ENCODE results near the gene TTC7B.

The TTC7B gene

DNA sequence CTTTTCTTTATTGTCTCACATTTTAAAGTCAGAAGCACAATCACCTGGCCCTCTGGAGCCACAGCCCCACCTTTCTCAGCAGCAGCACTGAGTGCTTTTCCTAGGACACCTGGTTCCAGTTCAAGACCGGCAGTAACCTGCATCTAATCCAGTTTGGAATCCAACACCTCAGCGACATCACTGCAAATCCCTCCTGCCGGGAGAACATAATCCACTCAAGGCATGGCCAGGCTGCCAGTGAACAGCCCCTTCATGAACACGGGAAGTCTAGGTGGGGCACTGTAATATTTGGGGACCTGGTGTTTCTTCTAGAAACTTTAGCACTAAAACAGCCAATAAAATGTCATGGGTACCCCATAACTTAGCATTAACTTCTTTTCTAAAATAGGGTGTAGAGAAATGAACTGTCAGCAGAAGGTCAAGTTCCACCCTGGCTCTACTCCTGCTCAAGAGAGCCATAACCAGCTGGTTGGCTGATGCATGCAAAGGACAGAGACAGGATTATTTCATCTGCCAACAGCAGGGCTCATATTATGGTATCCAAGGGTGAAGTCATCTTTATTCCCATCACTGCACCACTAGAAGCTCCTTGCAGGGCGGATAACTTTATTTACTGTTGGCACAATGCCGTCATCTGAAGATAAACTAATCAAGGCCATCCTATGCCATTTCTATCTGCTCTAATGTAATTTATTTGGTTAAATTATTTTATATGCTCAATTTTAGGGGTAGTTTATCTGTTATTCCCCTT lies 76.7 kb downstream of the TTC7B start:
- DNase-seq: no peak

DNA sequence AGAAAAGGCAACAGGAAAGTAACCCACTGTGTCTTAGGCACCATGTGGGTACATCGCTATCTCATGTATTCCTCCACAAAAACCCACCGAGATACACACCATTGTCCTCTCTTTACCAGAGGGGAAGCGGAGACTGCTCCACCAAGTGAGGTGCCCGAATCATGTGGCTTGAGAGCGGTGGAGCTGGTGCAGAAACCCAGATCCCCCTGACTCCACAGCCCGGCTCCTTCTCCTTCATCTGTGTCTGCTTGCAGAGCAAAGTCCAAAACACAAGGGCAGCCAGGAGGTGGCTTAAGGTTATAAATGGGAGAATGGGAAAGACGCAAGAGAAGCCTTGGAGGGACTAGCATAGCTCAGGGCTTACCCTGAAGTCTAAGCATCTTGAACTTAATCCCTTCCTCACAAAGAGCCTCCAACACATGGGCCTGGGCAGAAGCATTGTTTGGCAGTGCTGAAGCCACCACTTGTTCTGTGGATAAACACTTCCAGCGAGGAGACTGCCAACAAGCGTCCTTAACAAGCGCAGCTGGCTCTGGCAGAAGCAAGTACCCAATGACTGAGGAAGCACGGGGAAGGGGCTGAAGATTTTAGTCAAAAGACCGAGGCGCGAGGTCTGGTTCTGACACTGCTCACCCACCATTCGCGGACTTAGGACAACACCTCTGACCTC lies 83.0 kb downstream of the TTC7B start:
- no peak for DNase-seq

DNA sequence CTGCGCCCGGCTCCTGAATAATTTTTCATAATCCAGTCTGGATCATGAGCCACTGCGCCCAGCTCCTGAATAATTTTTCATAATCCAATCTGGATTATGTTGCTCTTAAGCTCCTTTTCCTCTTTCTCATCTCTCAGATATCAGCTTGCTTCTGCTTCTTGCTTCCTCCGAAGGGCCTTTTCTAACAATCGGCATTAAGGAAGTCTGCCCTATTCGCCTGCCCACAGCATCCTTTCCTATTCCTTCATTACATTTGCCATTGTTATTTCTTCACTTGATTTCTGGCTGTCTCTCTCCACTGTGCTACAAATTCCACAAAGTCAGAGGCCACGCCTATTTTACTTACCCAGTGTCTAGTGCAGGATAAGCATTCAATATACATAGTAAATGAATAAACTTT lies 83.5 kb downstream of the TTC7B start:
- DNase-seq: no peak

DNA sequence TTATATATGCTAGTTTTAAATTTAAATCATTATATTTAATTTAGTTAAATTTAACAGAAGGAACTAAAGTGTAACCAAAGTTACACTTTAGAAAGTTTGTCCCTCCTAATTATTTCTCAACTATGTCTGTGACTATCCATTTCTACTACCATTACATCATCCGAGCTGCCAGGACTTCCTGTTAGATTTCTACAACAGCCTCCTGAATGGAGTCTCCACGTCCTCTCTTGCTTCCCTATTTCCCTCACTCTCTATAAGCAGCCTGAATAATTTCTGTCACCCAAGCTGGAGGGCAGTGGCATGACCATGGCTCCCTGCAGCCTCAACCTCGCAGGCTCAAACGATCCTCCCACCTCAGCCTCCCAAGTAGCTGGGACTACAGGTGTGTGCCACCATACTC lies 84.1 kb downstream of the TTC7B start:
- no peak for DNase-seq

DNA sequence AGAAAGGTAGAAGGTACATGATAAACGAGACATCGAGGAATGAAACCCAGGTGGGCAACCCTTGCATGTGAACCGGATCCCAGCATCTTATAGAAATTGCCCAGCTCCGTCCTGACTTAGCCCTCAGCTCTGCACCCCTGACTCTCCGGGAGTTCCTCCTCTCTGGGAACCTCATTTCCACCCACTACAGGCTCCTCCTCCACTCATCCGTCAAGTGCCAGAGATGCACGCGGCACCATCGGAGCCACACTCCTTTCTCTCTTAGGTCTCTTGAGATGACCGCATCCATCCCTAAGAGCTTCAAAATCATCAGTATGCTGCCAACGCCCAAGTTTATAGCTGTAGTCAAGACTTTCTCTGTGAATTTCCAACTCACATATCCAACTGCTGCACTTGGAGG lies 84.7 kb downstream of the TTC7B start:
- no peak for DNase-seq

DNA sequence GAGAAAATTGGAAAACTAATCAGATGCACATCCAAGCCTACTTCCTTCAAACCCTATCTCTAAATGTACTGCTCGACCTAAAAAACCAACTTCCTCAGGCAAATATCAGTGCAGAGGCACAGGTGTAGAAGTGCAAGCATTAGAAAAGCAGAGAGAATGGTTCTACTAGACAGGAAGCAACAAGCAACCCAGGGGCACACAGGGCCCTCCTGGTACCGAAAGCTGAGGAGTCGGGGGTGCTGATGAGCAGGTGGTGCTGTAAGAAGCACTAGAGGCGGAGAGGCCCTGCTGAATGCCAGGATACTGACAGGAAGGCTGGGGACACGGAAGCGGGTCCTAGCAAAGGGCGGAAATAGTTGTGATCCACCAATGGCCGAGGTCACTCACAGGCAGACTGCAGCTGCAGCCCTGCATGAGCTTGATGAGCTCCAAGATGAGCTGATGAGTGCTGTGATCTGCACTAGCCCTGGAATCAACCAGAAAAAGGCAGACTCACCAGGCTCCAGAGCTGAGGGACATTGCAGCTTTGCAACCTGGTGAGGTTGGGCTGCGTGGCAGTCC lies 85.9 kb downstream of the TTC7B start:
- DNase-seq: no peak

DNA sequence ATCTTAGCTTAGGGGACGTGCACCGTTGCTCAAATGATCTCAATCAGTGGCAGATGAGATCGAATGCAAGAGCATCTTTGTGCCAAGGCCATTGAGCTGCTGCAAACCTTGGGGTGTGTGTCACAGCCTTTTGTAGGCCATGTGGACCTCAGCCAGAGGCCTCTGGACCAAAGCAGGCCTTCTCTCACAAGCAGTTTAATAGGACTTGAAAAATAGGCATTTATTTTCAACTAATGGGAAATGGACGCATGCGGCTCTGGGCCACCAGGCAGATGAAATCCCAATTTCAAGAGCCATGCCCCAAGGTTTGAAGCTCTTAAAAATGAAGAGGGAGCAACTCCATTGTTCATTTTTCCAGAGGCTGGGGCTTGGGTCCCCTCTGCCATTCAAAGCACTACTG lies 87.3 kb downstream of the TTC7B start:
- no peak for DNase-seq

DNA sequence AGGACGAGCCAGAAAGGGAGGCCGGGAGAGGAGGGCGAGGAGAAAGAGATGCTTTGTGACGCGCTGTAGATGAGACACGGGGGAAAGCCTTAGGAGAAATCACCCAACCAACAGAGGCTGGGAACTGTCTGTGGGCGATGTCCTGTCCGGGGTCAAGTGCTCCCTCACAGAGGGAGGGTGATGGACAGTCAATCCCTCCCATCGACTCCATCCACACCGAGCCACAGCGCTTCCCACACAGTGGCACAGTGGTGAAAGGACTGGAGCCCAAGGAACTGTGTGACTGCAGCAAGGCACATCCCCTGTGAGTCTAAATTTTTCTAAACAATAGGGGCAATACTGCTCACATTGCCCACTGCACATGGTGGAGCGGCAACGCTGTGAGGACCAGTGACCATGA lies 89.1 kb downstream of the TTC7B start:
- DNase-seq: no peak

DNA sequence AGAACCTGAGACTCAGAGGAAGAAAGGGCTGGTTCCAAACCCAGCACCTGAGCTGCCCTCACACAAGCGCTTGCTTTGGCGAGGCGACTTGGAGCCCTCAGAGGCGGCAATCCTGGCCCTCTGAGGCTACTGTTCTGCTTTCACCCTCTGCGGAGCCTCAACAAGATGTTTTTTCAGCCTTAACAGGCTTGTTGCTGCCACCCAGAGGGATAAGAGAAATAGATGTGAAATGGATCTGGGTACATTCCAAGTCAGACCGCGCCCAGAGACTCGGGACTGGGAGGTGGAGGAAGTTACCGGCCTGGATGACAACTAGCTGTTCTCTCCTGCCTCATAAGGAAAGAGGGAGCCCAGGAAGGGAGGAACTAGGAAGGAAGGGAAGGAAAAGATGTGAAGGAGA lies 89.6 kb downstream of the TTC7B start:
- DNase-seq: peak; percentile 21

DNA sequence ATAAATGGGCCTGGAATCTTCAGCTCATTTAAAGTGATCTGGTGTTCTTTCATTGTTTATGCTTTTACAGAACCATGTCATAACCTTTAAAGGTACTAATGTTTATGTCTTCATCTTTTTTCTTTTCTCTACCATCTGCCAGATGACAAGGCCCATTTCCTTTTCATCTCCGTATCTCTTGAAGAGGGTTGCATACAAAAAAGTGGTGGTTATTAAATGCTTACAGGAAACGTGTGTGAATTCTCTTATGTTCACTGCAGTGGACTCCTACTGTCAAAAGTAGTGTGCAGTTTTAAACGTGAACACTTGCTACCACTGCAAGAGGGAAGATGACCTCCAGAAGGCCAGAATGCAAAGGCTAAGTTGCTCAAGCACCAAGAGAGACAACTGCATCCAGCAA lies 91.4 kb downstream of the TTC7B start:
- DNase-seq: no peak

DNA sequence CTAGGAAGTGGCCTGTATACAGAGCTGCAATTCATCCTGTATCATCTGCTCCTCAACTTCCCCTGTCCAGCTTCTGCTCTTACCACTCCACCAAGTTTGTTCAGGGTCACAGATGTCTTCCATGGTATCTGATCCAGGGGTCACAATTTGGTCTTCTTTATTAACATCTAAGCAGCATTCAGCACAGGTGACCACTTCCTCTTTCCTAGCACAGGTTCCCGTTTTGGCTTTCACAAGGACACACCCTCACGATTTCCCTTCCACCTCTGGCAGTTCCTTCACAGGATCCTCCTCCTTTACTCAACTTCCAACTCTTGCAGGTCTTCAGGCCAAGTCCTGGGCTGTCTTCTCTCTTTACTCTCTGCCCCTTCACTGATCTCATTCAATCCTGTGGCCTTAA lies 93.6 kb downstream of the TTC7B start:
- no peak for DNase-seq

DNA sequence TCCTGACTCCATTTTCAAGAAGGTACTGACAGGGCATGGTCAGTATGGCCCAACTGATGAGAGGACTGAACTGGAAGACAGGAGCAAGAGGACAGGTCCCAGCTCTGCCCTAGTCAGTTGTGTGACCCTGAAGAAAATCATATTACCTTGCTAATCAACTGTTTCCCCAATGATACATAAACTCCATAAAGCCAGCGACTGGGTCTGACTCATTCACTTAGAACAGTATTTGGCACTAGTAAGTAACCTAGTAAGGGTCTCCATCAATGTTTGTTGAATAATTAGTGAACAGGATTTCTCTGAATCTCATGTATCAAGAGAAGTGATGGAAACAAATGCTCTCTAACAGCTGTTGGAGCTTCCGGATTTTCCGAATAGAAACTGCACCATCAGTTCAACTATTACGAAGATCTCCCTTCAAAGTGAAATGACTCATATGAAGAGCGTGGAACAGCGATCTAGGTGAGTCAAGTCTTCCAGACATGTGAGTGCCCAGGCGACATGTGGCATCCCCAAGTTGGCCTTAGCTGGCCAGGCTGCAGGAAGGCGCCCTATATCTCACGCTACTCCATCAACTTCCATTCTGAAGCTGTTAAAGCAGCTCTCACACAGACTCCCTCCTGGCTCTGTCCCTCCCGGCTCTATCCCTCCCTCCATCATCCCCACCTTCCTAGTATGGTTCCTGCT lies 94.5 kb downstream of the TTC7B start:
- DNase-seq: no peak

DNA sequence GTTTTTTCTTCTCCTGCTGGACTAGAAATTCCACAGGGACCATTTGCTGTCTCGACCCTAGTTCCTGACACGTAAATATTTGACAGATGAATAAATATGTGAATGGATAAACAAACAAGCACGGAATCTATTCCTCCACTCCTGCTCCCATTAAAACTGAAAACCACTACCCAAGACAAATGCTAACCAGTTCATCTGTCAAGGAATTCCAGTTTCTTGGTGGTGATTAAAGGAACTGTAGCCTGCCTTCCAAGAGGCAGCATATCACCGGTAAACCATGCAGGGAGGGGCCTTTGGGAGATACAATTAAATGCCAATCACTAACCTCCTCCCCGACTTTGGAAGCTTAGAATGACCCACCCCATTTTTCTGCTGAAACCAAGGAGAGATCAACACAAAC lies 95.4 kb downstream of the TTC7B start:
- DNase-seq: no peak

DNA sequence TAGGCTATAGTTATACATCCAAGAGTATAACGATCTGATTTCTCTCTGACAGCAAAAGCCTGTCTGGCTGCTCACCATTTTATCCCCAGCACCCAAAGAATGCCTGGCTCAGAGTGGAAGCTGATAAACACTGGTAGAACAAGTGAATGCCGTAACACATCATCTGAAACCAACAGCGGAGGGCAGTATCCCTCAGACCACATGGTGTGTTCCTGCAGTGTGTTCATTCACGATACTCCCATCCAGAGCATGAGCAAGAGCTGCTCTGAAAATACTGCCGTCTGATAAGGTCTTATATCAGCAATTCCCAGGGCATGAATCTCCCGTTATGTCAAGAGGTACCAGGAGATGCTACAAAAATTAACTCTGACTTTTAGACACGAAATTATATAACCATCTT lies 95.9 kb downstream of the TTC7B start:
- no peak for DNase-seq

DNA sequence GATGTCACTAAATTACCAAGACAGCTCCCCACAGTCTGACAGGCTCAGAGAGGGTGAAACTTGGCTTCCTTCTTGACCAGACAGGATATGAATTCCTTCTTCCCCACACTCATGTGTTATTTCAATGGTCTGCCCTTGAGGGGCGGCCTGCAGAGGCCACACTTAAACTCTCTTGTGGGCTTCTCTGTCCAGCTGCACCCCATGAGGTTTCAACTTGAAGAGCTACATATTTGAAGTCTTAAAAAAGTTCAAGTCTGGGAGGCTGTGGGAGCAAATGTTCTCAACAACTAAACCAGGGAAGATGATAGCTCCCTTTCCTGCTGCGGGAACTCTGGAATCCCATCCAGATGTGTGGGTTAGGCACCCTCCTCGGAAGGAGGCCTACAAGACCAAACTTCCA lies 98.3 kb downstream of the TTC7B start:
- no peak for DNase-seq

DNA sequence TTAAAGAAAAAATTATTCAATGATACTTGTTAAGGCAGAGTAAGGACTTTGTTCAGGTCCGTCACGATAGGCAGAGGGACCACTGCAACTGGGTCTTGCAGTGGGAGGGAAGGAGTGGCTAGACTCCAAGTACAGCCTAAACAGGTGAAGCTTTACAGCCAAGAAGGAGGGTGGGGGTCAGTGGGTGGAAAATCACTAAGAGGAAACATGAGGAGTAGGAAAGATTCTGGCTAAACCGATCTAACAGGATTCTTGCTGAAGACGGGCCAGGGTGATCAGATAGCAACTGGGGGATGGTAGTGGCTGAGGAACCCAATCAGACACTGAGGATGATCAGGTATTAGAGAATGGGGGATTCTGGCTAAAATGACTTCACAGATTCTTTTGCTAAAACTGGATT lies 100.2 kb downstream of the TTC7B start:
- DNase-seq: no peak

DNA sequence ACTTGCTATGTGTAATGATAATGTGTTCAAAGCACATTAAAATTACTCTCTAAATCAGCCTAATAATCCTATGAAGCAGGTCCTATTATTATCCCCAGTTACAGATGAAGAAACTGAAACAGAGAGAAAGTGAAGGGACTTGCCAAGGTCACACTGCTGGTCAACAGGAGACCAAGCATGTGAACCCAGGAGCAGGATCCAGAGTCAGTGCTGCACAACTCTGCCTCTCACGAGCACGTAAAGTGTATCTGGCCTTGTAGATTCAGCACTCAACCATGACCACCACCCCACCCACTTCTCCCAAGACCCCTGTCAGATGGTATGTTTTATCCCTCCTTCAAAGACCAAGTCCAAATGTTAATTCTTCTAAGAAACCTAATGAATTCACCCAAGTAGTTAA lies 100.7 kb downstream of the TTC7B start:
- DNase-seq: no peak

DNA sequence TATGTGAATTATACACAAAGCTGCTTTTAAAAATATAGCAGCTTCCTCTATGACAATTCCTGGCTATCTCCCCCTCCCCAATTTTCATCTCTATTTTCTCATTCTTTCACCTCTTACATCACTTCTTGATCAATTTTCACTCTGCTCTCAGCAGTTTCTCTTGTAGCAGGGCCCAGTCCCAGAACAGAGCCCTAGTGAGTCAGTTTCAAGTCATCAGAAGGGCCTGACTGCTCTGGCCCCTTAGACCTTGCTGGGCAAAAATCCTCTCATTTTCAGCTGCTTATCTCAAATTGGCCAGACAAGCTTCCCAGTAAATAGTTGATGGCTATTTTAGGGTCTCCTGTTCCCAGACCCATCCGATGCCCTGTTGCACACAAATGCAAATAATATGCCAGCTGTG lies 101.4 kb downstream of the TTC7B start:
- no peak for DNase-seq

DNA sequence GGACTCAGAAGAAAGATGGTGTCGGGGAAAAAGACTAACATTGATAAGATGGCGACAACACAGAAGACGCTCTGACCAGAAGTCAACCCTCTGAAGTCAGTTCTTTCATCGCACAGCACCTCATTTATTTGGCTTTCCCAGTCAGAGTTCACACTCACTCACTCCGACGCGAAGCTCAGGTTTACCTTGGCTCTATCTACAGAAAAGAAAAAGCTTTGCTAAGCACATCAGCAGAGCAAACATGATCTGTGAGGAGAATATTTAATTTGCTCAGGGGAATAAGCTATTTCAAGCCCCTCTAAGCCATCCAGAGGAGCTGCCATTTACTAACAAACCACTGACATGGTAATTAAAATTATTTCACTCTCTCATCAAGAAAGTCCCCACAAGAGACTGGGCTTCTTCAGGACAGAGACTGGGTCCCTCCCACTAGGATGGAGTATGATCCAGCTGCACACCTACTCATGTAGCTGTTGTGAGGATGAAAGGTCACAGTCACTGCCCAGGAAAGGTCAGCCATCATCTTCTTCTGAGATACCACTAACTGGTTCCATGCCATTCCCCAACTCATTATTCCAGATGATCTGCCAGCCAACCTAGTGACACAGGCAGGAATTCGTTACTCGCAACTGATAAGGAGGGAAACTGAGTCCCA lies 111.4 kb downstream of the TTC7B start:
- no peak for DNase-seq

DNA sequence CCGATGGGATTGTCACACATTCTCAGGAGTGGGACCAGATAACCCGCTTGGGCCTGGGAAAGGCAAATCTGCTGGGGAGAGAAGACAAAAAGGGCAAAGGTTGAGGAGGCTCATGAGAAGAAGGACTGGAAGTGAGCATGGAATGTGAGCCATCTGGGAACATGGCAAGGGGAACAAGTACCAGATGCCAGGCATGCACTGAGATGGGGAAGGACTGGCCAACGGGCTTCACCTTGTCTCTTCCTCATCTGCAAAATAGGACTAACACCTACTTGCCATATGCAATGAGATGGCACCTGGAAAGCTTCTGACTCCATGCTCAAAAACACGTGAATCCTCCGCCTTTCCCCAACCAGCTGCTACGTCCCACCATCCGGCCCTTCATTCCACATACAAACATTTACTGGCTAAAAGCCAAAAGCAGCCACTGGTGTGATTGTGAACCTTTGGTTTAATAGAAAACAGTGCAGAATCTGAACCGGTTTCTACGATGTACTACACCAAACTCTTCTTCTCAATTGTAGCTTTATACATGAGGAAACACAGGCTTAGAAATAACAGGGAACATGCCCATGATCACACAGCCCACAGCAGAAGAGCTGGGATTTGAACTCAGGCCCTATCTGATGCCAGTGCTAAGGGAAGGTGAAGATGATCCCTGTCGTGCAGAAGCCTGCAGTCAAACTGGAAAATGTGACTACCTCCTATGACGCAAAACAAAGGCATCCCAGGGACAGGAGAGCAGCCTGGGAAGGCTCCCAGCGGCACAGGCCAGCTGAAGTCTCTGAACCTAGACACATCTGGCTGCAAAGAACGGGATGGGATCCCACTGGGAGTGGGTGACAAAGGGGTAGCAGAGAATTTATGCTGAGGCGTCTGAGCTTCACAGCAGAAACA lies 112.1 kb downstream of the TTC7B start:
- DNase-seq: no peak

DNA sequence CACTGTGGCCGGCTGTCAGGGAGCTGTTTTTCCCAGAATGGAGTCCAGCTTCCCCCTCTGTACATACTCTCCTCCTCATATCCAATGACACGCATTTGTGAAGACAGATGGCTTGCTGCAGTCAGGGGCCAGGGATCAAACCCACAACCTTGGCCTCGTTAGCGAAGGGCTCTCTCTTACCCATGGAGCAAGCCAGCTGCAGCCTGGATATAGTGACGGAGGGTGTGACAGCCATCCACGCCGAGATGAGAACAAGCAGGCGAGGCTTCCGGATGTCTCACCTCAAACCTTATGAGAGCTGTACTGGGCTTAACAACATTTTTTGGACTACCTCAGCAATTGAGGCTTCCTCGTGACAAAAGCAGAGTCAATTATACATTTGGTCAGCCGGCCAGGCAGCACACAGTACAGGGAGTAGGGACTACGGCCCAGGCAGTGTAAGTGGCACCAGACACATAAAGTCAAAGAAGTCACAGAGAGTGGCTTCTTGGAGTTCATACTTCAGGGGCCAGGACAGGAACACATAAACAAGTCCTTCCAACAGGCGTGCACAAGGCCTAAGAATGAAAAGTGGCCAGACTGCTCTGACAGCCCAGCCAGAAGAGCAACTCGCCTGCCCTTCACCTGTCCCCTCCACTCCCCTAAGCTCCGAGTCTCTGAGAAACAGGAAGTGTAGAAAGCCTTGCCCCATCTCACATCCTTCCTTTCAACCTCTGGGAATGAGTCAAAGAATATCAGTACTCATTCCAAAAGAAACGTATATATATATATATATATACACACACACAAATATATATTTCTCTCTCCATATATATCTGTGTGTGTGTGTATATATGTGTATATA lies 115.1 kb downstream of the TTC7B start:
- DNase-seq: no peak
